Colonic mucosa (tissue), 4 donors: ENCODE measurements around the gene CD81. TPM values are rescaled to one million over a fixed set of nuclear protein-coding genes. Genes with fewer than 3 reads are reported as not detected.
A peak's percentile ranks its signal among the peaks of the same experiment; 100 is the strongest.

Source experiments
- DNase-seq: peaks from one replicate; pipeline ENCODE4 v3.0.0-alpha.2; 2020
- H3K27ac ChIP-seq: fragments of 200-600 bp; one replicate; pipeline ENCODE4 v1.8.0; 2021
- H3K27me3 ChIP-seq: fragments of 200-600 bp; one replicate; pipeline ENCODE4 v1.8.0; 2021
- H3K36me3 ChIP-seq: fragments of 200-600 bp; one replicate; pipeline ENCODE4 v1.8.0; 2021
- H3K4me1 ChIP-seq: fragments of 200-600 bp; one replicate; pipeline ENCODE4 v1.8.0; 2021; ENCODE audit warnings: mild to moderate bottlenecking
- H3K4me3 ChIP-seq: fragments of 200-600 bp; one replicate; pipeline ENCODE4 v1.8.0; 2021
- H3K9ac ChIP-seq, 2 donors: one replicate each; pipeline ENCODE4 v1.7.0; 2013; ENCODE audit warnings: control low read depth in 2 of 2, low read depth in 2 of 2, low read length in 2 of 2
- H3K9me3 ChIP-seq: fragments of 200-600 bp; one replicate; pipeline ENCODE4 v1.8.0; 2021
- CTCF ChIP-seq: fragments of 200-600 bp; IDR thresholded peaks from one replicate; pipeline ENCODE4 v1.8.0; 2022; ENCODE audit warnings: antibody characterized with exemption, mild to moderate bottlenecking
- intact Hi-C: fragments of 100-400 bp; cut with DNase I; formaldehyde crosslinking; loops from one replicate; pipeline ENCODE4 v1.14.1; 2022
- total RNA-seq, 2 donors: library from RNA; stranded (reverse); fragmentation: NEBNext Ultra II Directional in 1 of 2; extraction: Animal tissue kit (Norgen Biotek cat#: 25700) in 1 of 2; gene quantifications; one replicate each; pipeline ENCODE4 v1.2.1, GENCODE V29; 2021
- donor health status: healthy.
- donor health status: DM: no; HTN: no; CAD: no.
- donor health status: DM: no; HTN: no; CAD: no.

Gene CD81
- total RNA-seq, 2 donors from 2014 or later, result 185 to 208 TPM

GRCh38 chr11:2395211-2395730, 18.2 kb downstream of the CD81 start:
- H3K36me3 ChIP-seq, result peaks cover 3% of the 10 kb centered on the region
- no peak overlapping the region for H3K9ac ChIP-seq
- H3K4me1 ChIP-seq, result peaks cover 8% of the 10 kb centered on the region
- DNase-seq, result no peak
- H3K27me3 ChIP-seq, result no peaks in the 10 kb centered on the region
- H3K27ac ChIP-seq, result no peak overlapping the region
- intact Hi-C loops, result no loop called here
- H3K9me3 ChIP-seq, result no peaks in the 10 kb centered on the region
- H3K4me3 ChIP-seq, result no peak overlapping the region
- no peak for TF ChIP-seq CTCF

- no peak overlapping the region for H3K4me3 ChIP-seq
- intact Hi-C loops, result no loop called here
- H3K4me1 ChIP-seq, result peaks cover 8% of the 10 kb centered on the region
- no peaks in the 10 kb centered on the region for H3K9me3 ChIP-seq
- H3K9ac ChIP-seq, result no peak overlapping the region
- H3K27ac ChIP-seq, result no peak overlapping the region
- peaks cover 3% of the 10 kb centered on the region for H3K36me3 ChIP-seq
- TF ChIP-seq CTCF, result no peak
- no peaks in the 10 kb centered on the region for H3K27me3 ChIP-seq
- no peak for DNase-seq
Observed at GRCh38 chr11:2395856-2396255, 18.7 kb downstream of the CD81 start.

- DNase-seq, result no peak
- intact Hi-C loops, result no loop called here
Observed at GRCh38 chr11:2396471-2396870, 19.4 kb downstream of the CD81 start.

GRCh38 chr11:2397005-2397404, 19.9 kb downstream of the CD81 start:
- Histone ChIP-seq H3K4me3 (no peak overlapping the region), H3K9ac (no peak overlapping the region), H3K27ac (no peak overlapping the region), H3K4me1 (peaks cover 15% of the 10 kb centered on the region), H3K9me3 (no peaks in the 10 kb centered on the region), H3K27me3 (no peaks in the 10 kb centered on the region), H3K36me3 (peaks cover 3% of the 10 kb centered on the region)
- TF ChIP-seq CTCF, result no peak
- intact Hi-C loops, result no loop called here
- DNase-seq, result no peak

More at GRCh38 chr11:2396471-2396870, 19.4 kb downstream of the CD81 start:
- Histone ChIP-seq H3K9ac (no peak overlapping the region), H3K27me3 (no peaks in the 10 kb centered on the region), H3K4me3 (no peak overlapping the region), H3K36me3 (peaks cover 3% of the 10 kb centered on the region), H3K9me3 (no peaks in the 10 kb centered on the region), H3K27ac (no peak overlapping the region), H3K4me1 (peaks cover 10% of the 10 kb centered on the region)
- TF ChIP-seq CTCF, result no peak

- no peaks in the 10 kb centered on the region for H3K27me3 ChIP-seq
- no peaks in the 10 kb centered on the region for H3K9me3 ChIP-seq
- peak overlapping the region; percentile 97 to 98 for H3K9ac ChIP-seq
- TF ChIP-seq CTCF, result no peak
- peaks cover 16% of the 10 kb centered on the region for H3K4me1 ChIP-seq
- DNase-seq, result no peak
- H3K4me3 ChIP-seq, result peak overlapping the region; percentile 62
- intact Hi-C loops, result no loop called here
- peaks cover 3% of the 10 kb centered on the region for H3K36me3 ChIP-seq
- H3K27ac ChIP-seq, result peak overlapping the region; percentile 91
Observed at GRCh38 chr11:2398664-2399355, 21.7 kb downstream of the CD81 start.
